Panc1 (cell line): Measurements from ENCODE around the gene SHOX. TPM values are rescaled to one million over a fixed set of nuclear protein-coding genes. Genes with fewer than 3 reads are reported as not detected.

Experiments
- ATAC-seq: fragments of 200-7000 bp; cut with Tn5 transposase; 2 replicates; pipeline ENCODE4 v1.9.1; 2020; ENCODE audit warnings: mild to moderate bottlenecking, moderate library complexity
- BruUV-seq: library from RNA; stranded (reverse); fragments of 400-500 nt; replicated peaks from 2 replicates; lab custom pipeline; 2021; lab: Mats Ljungman, UMichigan
- CTCF ChIA-PET: fragments of 300-600 bp; sonication (Branson Sonifier 250); formaldehyde crosslinking; loops from one replicate; lab custom pipeline; 2022; ENCODE audit warnings: antibody characterized with exemption; lab: Charles Lee
- POLR2A ChIA-PET: fragments of 300-600 bp; sonication (Branson Sonifier 250); formaldehyde crosslinking; loops from one replicate; lab custom pipeline; 2022; ENCODE audit warnings: antibody characterized with exemption; lab: Charles Lee
- DNase-seq: peaks from one replicate; pipeline ENCODE4 v3.0.0-alpha.2; 2010; ENCODE audit warnings: low read depth, low spot score
- H3K27ac ChIP-seq: 2 replicates; pipeline ENCODE4 v1.5.1; 2011; ENCODE audit warnings: mild to moderate bottlenecking, low read length, inconsistent platforms
- H3K27me3 ChIP-seq: fragments of 200-500 bp; sonication (Bioruptor generic); 2 replicates; pipeline ENCODE4 v1.6.0; 2014; ENCODE audit warnings: low read length, inconsistent platforms; ENCODE audit not compliant: control insufficient read depth, insufficient read depth
- H3K36me3 ChIP-seq: fragments of 200-500 bp; sonication (Bioruptor generic); 2 replicates; pipeline ENCODE4 v1.5.1; 2014; ENCODE audit warnings: inconsistent platforms, mild to moderate bottlenecking, low read length, moderate library complexity; ENCODE audit not compliant: control insufficient read depth, insufficient read depth
- H3K4me1 ChIP-seq: 2 replicates; pipeline ENCODE4 v1.5.1; 2011; ENCODE audit warnings: inconsistent platforms, mild to moderate bottlenecking, low read length, moderate library complexity; ENCODE audit not compliant: control insufficient read depth, insufficient read depth
- H3K4me3 ChIP-seq, 2 experiments: 2 replicates each; pipeline ENCODE4 v1.5.1; 2011 to 2012; ENCODE audit warnings: low read depth in 2 of 2, low read length in 2 of 2, mild to moderate bottlenecking in 2 of 2, inconsistent platforms in 1 of 2, moderate library complexity in 1 of 2
- H3K9me3 ChIP-seq: fragments of 200-500 bp; sonication (Bioruptor generic); 2 replicates; pipeline ENCODE4 v1.5.1; 2014; ENCODE audit warnings: low read depth, mild to moderate bottlenecking, inconsistent platforms, low read length, moderate library complexity; ENCODE audit not compliant: control insufficient read depth, insufficient read depth
- CTCF ChIP-seq: fragments of 450-650 bp; IDR thresholded peaks from 2 replicates; pipeline ENCODE4 v1.5.1; 2017; ENCODE audit warnings: mild to moderate bottlenecking
- POLR2AphosphoS5 ChIP-seq: IDR thresholded peaks from 2 replicates; pipeline ENCODE4 v1.6.1; 2012; ENCODE audit warnings: mild to moderate bottlenecking, low read depth, low read length, moderate library complexity
- REST ChIP-seq, 2 experiments: IDR thresholded peaks; 2 replicates each; pipeline ENCODE4 v1.6.1; 2011 to 2012; ENCODE audit warnings: low read depth in 2 of 2, control low read depth in 1 of 2, low read length in 1 of 2, mild to moderate bottlenecking in 1 of 2, moderate library complexity in 1 of 2; ENCODE audit not compliant: insufficient read depth in 1 of 2
- SIN3A ChIP-seq: IDR thresholded peaks from 2 replicates; pipeline ENCODE4 v1.6.1; 2012; ENCODE audit warnings: low read depth, mild to moderate bottlenecking, low read length, moderate library complexity, borderline replicate concordance; ENCODE audit not compliant: insufficient read depth
- TCF7L2 ChIP-seq: IDR thresholded peaks from 2 replicates; pipeline ENCODE4 v1.6.1; 2011; ENCODE audit warnings: mild to moderate bottlenecking, low read depth, low read length, inconsistent platforms
- in situ Hi-C: cut with HindIII; loops from 2 replicates; pipeline ENCODE4 v1.10.0; 2016; ENCODE audit warnings: low sequenced_read_pairs, low pct_unique_long_range_greater_than_20kb
- intact Hi-C: fragments of 100-400 bp; cut with micrococcal nuclease; formaldehyde crosslinking; loops from one replicate; pipeline ENCODE4 v1.10.0; 2022; ENCODE audit not compliant: unreplicated experiment
- total RNA-seq: library from RNA; stranded (reverse); gene quantifications from one replicate; pipeline ENCODE4 v1.2.1, GENCODE V29; 2021; ENCODE audit not compliant: unreplicated experiment

The SHOX gene
- total RNA-seq, 1 experiment from 2014 or later: not detected

- ChIA-PET CTCF (no interaction called here), POLR2A (no interaction called here)
- H3K27me3 ChIP-seq: no peaks in the 10 kb centered on the region
- TF ChIP-seq POLR2AphosphoS5 (no peak), TCF7L2 (no peak), SIN3A (no peak), CTCF (no peak), REST (IDR thresholded peaks at IDR 0.05; ENCODE audit: insufficient read depth in 1 of 2, low read depth in 2 of 2, low read length in 1 of 2) (no peak)
- H3K36me3 ChIP-seq: no peaks in the 10 kb centered on the region
- H3K9me3 ChIP-seq: no peaks in the 10 kb centered on the region
- H3K4me1 ChIP-seq: no peaks in the 10 kb centered on the region
- H3K4me3 ChIP-seq: no peak overlapping the region
- no TSS peak for BruUV-seq
- ATAC-seq (no peak), DNase-seq (no peak)
- no peak overlapping the region for H3K27ac ChIP-seq
- in situ Hi-C loops (no loop called here), intact Hi-C loops (no loop called here)
These were observed 11.7 kb upstream of the SHOX start for GRCh38 chrX:618761-619450.

GRCh38 chrX:619451-619811 is 11.2 kb upstream of the SHOX start:
- POLR2A ChIA-PET: no interaction called here
- Histone ChIP-seq H3K4me3 (no peak overlapping the region), H3K27ac (no peak overlapping the region), H3K9me3 (no peaks in the 10 kb centered on the region), H3K27me3 (no peaks in the 10 kb centered on the region), H3K36me3 (no peaks in the 10 kb centered on the region), H3K4me1 (no peaks in the 10 kb centered on the region)
- in situ Hi-C loops: no loop called here
- no peak for ATAC-seq
- CTCF ChIA-PET: no interaction called here
- BruUV-seq: no TSS peak
- TF ChIP-seq CTCF (no peak), POLR2AphosphoS5 (no peak), SIN3A (no peak), REST (IDR thresholded peaks at IDR 0.05; ENCODE audit: insufficient read depth in 1 of 2, low read depth in 2 of 2, low read length in 1 of 2) (no peak), TCF7L2 (no peak)
- no peak for DNase-seq
- intact Hi-C loops: no loop called here
